ENCODE data around the gene ADGRG3.

DNA sequence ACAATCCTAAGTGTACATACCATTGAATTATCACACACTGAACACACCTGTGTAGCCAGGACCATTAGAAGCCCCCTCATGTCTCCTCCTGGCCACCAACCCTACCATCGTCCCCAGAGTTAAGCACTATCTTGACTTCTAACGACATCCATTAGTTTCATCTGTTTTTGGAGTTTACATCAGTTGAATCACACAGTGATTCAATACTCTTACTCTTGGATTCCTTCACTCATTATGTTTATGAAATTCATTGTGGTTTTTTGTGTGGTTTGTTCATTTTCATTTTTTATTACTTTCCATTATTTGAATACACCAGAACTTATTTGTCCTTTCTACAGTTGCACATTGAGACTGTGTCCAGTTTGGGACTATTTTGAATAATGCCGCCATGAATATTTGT lies 40.1 kb downstream of the ADGRG3 start:
- TF ChIP-seq ELF4 (IDR thresholded peaks at IDR 0.05) (no peak), SUZ12 (IDR thresholded peaks at IDR 0.05) (no peak), BHLHE40 (IDR thresholded peaks at IDR 0.05; ENCODE audit: borderline replicate concordance) (no peak), ZNF384 (IDR thresholded peaks at IDR 0.05) (no peak), FOXM1 (IDR thresholded peaks at IDR 0.05; ENCODE audit: borderline replicate concordance) (no peak), L3MBTL2 (conservative IDR thresholded peaks at IDR 0.05) (no peak)
